GM19468 (cell line): ENCODE measurements around the gene TBCK.

ENCODE experiments used
- ATAC-seq: cut with Tn5 transposase; IDR thresholded peaks from one replicate; pipeline ENCODE4 v1.9.1; 2021; ENCODE audit warnings: mild to moderate bottlenecking, moderate library complexity, moderate number of reproducible peaks; ENCODE audit not compliant: unreplicated experiment; ENCODE audit errors: extremely low read depth

The TBCK gene

DNA sequence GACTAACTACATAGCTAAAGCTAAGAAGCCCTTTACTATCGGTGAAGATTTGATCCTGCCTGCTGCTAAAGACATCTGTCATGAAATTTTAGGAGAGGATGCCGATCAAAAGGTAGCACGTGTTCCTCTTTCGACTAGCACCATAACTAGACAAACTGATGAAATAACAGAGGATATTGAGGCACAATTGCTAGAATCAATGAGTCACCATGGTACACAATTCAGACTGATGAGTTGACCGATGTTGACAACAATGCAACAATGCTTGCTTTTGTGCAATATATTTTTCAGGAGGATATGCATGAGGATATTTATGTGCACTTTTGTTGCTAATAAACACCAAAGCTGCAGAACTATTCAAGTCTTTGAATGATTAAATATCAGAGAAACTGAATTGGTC, 24.3 kb downstream of the TBCK start:
- ATAC-seq = no peak

- ATAC-seq = no peak
These were observed 26.3 kb downstream of the TBCK start for GRCh38 chr4:106289737-106290136.

GRCh38 chr4:106287353-106287969, 28.5 kb downstream of the TBCK start:
- no peak for ATAC-seq

DNA sequence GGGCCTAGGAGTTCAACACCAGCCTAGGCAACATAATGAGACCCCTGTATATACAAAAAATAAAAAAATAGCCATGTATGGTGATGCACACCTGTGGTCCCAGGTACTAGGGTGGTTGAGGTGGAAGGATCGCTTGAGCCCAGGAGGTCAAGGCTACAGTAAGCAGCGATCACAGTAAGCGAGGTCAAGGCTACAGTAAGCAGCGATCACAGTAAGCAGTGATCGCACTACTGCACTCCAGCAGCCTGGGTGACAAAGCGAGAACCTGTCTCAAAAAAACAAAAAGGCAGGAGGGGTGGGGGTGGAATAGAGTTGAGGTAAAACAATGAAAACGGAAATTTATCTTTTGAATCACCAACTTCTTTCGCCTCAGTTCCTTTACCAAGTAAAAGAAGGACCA, 29.4 kb downstream of the TBCK start:
- ATAC-seq = no peak

DNA sequence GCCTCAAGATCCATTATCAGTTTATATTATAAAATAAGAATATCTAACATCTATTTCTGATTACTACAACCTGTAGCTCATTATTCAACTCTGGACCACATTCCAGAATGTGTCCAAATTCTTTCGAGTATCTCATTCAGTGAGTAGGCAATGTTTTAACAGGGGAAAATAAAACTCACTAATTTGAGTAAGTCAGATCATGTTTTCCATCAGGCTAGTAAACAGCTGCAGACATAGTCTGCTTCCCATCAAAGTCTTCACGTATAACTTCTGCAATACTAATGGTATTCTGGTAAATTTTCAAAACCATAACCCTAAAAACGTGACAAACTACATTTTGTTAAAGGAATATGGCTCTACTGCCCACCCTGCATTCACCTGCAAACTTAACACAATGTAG, 31.8 kb downstream of the TBCK start:
- no peak for ATAC-seq

DNA sequence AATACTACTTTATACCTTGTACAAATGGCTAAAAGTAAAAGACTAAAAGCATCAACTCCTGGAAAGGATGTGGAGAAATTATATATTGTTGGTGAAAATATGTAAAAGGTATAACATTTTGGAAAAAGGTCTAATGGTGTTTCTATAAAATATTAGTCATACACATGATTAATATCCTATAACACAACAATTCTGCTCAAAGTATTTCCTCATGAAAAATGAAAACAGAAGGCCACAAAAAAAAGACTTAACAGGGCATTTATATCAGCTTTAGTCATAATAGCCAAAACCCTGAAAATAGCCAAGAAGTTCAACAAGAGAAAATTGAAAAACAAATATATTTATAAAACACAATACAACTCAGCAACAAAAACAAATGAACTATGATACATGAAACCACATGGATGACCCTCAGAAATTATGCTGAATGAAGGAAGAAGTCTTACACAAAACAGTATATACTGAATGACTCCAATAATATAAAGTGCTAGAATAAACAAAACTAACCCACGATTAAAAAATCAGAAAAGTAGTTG, 38.8 kb downstream of the TBCK start:
- no peak for ATAC-seq

DNA sequence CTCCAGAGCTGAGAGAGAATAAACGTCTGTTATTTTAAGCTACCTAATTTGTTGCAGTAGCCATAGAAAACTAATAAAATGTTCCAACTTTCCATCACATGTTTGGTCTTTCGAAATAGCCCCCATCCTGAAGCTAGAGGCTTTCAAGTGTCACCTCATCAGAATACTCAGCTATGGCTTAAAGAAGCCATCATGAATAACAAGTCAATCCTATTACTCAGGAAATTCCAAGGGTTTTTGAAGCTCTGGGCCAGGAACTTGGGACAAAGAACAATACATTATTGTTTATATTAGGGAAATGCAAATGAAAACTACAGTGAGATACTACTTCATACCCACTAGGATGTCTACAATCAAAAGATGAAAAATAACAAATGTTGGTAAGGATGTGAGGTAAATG, 42.2 kb downstream of the TBCK start:
- ATAC-seq = no peak

DNA sequence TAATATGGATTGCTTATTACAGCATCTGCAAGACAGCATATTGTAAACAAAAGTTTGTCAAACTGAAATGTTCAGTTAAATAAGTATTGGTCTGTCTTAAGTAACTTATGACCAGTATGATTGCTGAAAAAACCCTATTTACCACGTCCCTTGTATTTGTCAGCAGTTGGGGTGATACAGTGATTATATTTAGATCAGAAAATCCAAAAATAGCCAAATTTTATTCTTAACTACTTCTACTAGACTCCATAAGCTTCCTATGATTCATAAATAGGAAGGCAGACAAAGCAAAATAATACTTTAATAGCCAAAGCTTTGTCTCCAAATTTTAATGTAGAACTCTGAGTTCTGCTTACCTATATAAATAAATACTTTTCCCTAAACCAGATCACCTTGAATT, 45.3 kb downstream of the TBCK start:
- no peak for ATAC-seq

DNA sequence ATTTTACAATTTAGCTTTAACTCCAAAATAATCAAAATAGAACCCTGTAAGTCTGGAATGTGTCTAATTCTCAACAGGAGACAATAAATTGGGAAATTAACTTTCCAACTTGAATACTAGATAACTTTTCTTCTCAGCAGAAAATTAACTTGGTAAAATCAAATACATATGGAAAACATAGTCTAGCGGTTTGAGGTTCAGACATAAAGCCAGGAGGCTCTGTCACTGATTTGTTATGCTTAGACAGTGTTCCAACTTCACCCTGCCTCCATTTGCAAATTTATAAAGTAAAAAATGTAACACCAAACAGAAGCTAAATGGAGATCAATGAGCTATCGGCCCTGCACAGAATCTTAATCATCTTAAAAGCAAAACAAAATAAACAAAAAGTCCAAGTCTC, 46.3 kb downstream of the TBCK start:
- ATAC-seq = no peak

DNA sequence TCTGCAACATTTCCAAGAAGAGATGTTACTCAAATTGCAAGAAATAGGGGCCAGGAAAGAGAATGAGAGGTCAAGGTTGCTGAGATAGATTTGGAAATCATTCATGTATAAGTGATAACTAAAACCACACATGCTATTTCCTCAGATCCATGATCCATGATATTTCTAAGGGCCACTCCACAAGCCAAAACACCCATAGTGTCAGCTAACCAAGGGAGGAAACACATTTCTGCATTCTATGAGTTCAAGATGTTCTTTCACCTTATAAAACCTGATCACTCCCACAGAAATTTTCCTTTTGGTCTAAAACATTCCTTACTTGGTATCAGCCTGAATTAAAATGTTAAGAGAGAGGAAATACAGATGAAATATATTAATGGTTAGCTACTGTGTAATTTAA, 47.2 kb downstream of the TBCK start:
- ATAC-seq = no peak

GRCh38 chr4:106266201-106266600, 49.8 kb downstream of the TBCK start:
- ATAC-seq = peak; percentile 67

- no peak for ATAC-seq
These were observed 51.7 kb downstream of the TBCK start for GRCh38 chr4:106264331-106264728.

DNA sequence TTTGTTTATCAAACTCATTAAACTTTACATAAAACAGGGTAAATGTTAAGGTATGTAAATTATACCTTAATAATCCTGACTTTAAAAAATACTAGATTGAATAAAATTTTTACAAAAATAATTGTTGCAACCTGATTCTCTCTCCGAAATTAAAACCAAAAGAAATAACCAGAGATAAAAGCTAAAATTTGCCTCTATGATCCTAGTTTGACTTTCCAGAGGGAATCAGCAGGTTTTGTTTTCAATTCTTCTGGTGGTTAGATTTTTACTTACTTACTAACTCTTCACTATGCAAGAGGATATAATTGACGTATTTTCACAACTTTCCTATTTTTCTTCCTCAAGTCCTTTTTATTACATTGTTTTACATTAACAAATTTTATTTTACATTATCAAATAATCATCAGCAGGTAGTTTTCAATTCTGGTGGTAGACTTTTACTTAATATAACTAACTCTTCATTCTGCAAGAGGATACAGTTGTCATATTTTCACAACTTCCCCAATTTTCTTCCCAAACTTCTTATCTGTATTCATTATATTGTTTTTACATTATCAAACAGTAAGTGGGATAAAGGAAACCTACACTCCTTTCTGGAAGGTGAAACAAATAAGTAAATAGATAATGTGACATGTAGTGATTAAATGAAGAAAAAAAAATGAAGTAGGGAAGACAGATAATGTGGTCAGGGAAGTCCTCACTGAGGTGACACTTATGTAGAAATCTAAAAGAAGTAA, 52.2 kb downstream of the TBCK start:
- no peak for ATAC-seq

DNA sequence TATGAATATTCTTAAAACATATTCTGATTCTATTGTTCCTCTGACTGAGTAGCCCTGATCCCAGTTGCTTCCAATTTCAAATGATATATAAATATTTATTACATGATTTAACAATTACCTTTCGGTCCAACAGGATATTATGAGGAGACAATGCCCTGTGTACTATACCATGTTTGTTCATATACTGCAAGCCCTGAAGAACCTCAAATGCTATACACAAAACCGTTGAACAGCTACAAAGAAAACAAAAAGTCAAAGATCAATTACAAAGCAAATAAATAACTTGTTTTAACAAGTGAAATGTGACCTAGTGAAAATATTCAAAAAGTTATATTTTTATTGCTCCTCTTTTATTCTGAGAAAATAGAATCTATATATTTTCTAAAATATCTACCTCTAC, 54.0 kb downstream of the TBCK start:
- no peak for ATAC-seq

GRCh38 chr4:106258145-106259045, 57.6 kb downstream of the TBCK start:
- ATAC-seq = no peak

- ATAC-seq = no peak
These were observed 59.8 kb downstream of the TBCK start for GRCh38 chr4:106256190-106256589.

DNA sequence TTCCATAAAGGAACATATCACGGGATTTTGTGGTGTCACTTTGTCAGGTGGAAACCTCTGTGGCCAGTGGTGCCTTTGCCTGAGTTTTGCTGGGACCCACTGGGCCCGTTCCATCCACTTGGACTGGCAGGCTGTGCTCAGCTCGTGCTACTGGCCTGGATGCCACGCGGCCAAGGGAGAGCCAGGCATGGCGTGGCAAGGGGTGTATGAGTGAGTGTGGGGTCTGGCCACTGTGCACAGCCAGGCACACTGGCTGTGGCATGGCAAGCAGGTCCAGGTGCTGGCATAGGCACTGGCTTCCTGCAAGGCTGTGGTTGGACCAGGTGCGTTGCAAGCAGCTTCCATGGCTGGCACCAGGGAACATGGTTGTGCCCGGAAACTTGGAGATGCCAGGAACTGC, 60.8 kb downstream of the TBCK start:
- no peak for ATAC-seq

- ATAC-seq = no peak
These were observed 62.5 kb downstream of the TBCK start for GRCh38 chr4:106253364-106254129.

DNA sequence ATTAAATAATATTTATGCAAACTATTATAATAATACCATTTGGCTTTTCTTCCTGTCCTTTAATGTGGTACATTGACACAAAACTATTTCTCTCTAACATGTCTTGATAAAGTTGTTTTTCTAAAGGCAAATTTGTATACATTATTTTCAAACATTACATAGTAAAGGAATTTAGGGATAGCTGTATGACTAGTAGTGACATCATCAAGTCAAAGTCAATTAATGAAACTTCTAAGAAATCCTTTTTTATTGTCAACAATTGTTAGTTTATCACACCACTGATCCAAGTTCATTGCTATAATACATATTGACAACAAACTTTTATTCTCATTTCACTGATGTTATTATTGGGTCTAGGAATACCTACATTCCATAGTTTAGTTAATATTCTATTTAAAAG, 68.4 kb downstream of the TBCK start:
- ATAC-seq = no peak

DNA sequence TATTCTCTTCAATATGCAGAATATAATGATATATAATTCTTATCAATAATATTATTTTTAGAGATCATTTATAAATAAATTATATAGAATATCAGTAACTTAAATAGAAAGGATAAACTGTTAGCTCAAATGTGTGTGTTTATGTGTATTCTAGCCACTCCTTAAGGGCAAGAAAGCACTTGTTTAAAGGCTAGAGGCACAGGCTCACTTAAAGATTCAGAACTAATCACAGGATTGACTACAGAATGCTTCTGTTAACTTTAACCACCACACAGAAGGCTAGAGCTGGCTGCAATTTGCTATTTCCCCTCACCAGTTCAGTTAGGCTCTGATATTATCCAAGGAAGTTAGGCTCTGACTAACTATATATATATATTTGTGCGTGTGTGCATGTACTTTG, 69.6 kb downstream of the TBCK start:
- ATAC-seq = no peak
